DOHH2 (cell line): ENCODE results near the gene SRF.

Source experiments
- CTCF ChIP-seq: fragments of 200-600 bp; sonication (generic); IDR thresholded peaks from one replicate; pipeline ENCODE4 v1.5.1; 2014; ENCODE audit warnings: antibody characterized with exemption, mild to moderate bottlenecking, low read depth, low read length; ENCODE audit not compliant: poor library complexity, severe bottlenecking
- EZH2phosphoT487 ChIP-seq: fragments of 200-600 bp; sonication (generic); IDR thresholded peaks from 2 replicates; pipeline ENCODE4 v1.6.1; 2017; ENCODE audit warnings: borderline replicate concordance, mild to moderate bottlenecking, antibody characterized with exemption, low read length, moderate library complexity, mixed read lengths

DNA sequence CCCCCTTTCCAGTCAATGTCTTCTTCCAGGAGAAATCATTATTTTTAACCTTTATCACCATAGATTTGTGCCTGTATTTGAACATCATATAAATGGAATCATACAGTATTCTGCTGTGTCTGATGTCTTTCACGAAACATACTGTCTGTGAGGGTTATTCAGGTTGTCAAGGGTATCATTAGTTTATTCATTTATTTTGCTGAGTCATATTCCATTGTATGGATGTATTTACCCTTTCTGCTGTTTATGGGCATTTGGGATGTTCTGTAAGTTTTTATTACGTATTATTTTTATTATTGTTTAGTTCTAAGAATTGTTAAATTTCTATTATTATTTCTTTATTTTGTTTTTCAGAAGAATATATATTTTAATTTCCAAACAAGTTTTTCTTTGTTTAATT lies 36.2 kb downstream of the SRF start:
- TF ChIP-seq CTCF (no peak), EZH2phosphoT487 (no peak)
